H1 (cell line): Measurements from ENCODE around the gene CCNY. TPM values are rescaled to one million over a fixed set of nuclear protein-coding genes. Genes with fewer than 3 reads are reported as not detected.

Source experiments
- CTCF ChIA-PET: fragments of 300-600 bp; sonication (Branson Sonifier 250); formaldehyde crosslinking; loops from one replicate; lab custom pipeline; 2021; ENCODE audit not compliant: partially characterized antibody; lab: Charles Lee
- POLR2A ChIA-PET: fragments of 300-600 bp; sonication (Branson Sonifier 250); formaldehyde crosslinking; loops from one replicate; lab custom pipeline; 2021; ENCODE audit warnings: inconsistent platforms; ENCODE audit not compliant: partially characterized antibody; lab: Charles Lee
- DNase-seq, 2 experiments: peaks; one replicate each; pipeline versions ENCODE4 v3.0.0 to v3.0.0-alpha.2; 2010 to 2022; ENCODE audit warnings: low spot score in 2 of 2, low read depth in 1 of 2, mixed read lengths in 1 of 2
- FAIRE-seq: peaks from 2 replicates; lab custom pipeline; 2011; peaks lifted over from hg19 to GRCh38; lab: Jason Lieb, UNC
- H2AFZ ChIP-seq: 2 replicates; pipeline ENCODE4 v1.8.1; 2012; ENCODE audit warnings: low read length, inconsistent platforms
- H2AK5ac ChIP-seq: 2 replicates; pipeline ENCODE4 v1.6.1; 2013; ENCODE audit warnings: low read depth, low read length
- H2BK120ac ChIP-seq: replicated peaks from 2 replicates; pipeline ENCODE3; 2013; ENCODE audit warnings: low read depth, low read length, inconsistent platforms
- H2BK12ac ChIP-seq: 2 replicates; pipeline ENCODE4 v1.6.1; 2013; ENCODE audit warnings: low read depth, low read length
- H2BK15ac ChIP-seq: 2 replicates; pipeline ENCODE4 v1.6.1; 2013; ENCODE audit warnings: low read length
- H2BK20ac ChIP-seq: 2 replicates; pipeline ENCODE4 v1.6.1; 2013; ENCODE audit warnings: low read length
- H2BK5ac ChIP-seq: 2 replicates; pipeline ENCODE4 v1.6.1; 2013; ENCODE audit warnings: low read depth, low read length
- H3K14ac ChIP-seq: 2 replicates; pipeline ENCODE4 v1.6.1; 2013; ENCODE audit warnings: inconsistent platforms; ENCODE audit not compliant: insufficient read length
- H3K18ac ChIP-seq: 2 replicates; pipeline ENCODE4 v1.6.1; 2013; ENCODE audit warnings: low read length; ENCODE audit errors: extremely low read depth
- H3K23ac ChIP-seq: 2 replicates; pipeline ENCODE4 v1.6.1; 2013; ENCODE audit warnings: inconsistent platforms; ENCODE audit not compliant: insufficient read length
- H3K23me2 ChIP-seq: 2 replicates; pipeline ENCODE4 v1.6.1; 2013; ENCODE audit warnings: low read depth, low read length
- H3K27ac ChIP-seq: 2 replicates; pipeline ENCODE4 v1.6.1; 2011; ENCODE audit warnings: low read depth, low read length, inconsistent platforms
- H3K27me3 ChIP-seq, 4 experiments: replicated peaks in 1 of 4; 1 replicate in 1 of 4; 2 replicates in 3 of 4; pipeline versions ENCODE4 v1.6.1 to v1.8.1; 2011 to 2013; ENCODE audit warnings: low read length in 3 of 4, mild to moderate bottlenecking in 3 of 4, inconsistent platforms in 2 of 4, mixed read lengths in 2 of 4, moderate library complexity in 1 of 4; ENCODE audit not compliant: control insufficient read depth in 3 of 4, insufficient read depth in 3 of 4; ENCODE audit errors: extremely low read depth in 1 of 4
- H3K36me3 ChIP-seq, 4 experiments: 2 replicates each; pipeline versions ENCODE4 v1.6.1 to v1.8.1; 2011 to 2013; ENCODE audit warnings: mild to moderate bottlenecking in 4 of 4, low read length in 3 of 4, moderate library complexity in 2 of 4, control low read depth in 1 of 4, inconsistent platforms in 1 of 4; ENCODE audit not compliant: insufficient read depth in 4 of 4, control insufficient read depth in 2 of 4
- H3K4ac ChIP-seq: replicated peaks from 2 replicates; pipeline ENCODE3; 2013; ENCODE audit warnings: low read length, low read depth, mixed read lengths, inconsistent platforms; ENCODE audit not compliant: insufficient read length
- H3K4me1 ChIP-seq, 4 experiments: replicated peaks in 1 of 4; 1 replicate in 1 of 4; 2 replicates in 3 of 4; pipeline versions ENCODE4 v1.6.1 to v1.8.1; 2011 to 2013; ENCODE audit warnings: low read length in 3 of 4, inconsistent platforms in 2 of 4, mixed read lengths in 1 of 4; ENCODE audit not compliant: insufficient read depth in 4 of 4, control insufficient read depth in 3 of 4
- H3K4me2 ChIP-seq, 2 experiments: 2 replicates each; pipeline versions ENCODE4 v1.6.1 to v1.8.1; 2011 to 2013; ENCODE audit warnings: low read depth in 2 of 2, low read length in 2 of 2, control low read depth in 1 of 2, inconsistent platforms in 1 of 2, mild to moderate bottlenecking in 1 of 2; ENCODE audit not compliant: insufficient read depth in 1 of 2
- H3K4me3 ChIP-seq, 4 experiments: fragments of 200-600, 300-600 bp in 1 of 4; sonication (generic), shearing (Covaris generic), sonication (Bioruptor Twin) in 1 of 4; 2 replicates each; pipeline versions ENCODE4 v1.5.1 to v1.8.1; 2011 to 2016; ENCODE audit warnings: low read length in 4 of 4, low read depth in 3 of 4, control low read depth in 2 of 4, inconsistent platforms in 2 of 4, mild to moderate bottlenecking in 2 of 4, mixed read lengths in 1 of 4, moderate library complexity in 1 of 4; ENCODE audit not compliant: insufficient read depth in 2 of 4; ENCODE audit errors: extremely low read depth in 1 of 4
- H3K56ac ChIP-seq: replicated peaks from 2 replicates; pipeline ENCODE3; 2013; ENCODE audit warnings: low read depth, mild to moderate bottlenecking, mixed read lengths, low read length, inconsistent platforms; ENCODE audit not compliant: insufficient read length
- H3K79me1 ChIP-seq: 2 replicates; pipeline ENCODE4 v1.6.1; 2013; ENCODE audit warnings: low read depth, low read length, control low read depth
- H3K79me2 ChIP-seq, 2 experiments: 2 replicates each; pipeline versions ENCODE4 v1.6.1 to v1.8.1; 2012 to 2013; ENCODE audit warnings: low read length in 2 of 2, mild to moderate bottlenecking in 2 of 2, inconsistent platforms in 1 of 2; ENCODE audit not compliant: insufficient read depth in 2 of 2, control insufficient read depth in 1 of 2
- H3K9ac ChIP-seq, 4 experiments: replicated peaks in 1 of 4; 1 replicate in 1 of 4; 2 replicates in 3 of 4; pipeline versions ENCODE4 v1.6.1 to v1.8.1; 2011 to 2013; ENCODE audit warnings: low read depth in 3 of 4, low read length in 3 of 4, control low read depth in 2 of 4, mild to moderate bottlenecking in 2 of 4, moderate library complexity in 2 of 4, inconsistent platforms in 1 of 4; ENCODE audit errors: extremely low read depth in 1 of 4
- H3K9me3 ChIP-seq, 2 experiments: 2 replicates each; pipeline versions ENCODE4 v1.6.1 to v1.8.1; 2012 to 2013; ENCODE audit warnings: mild to moderate bottlenecking in 2 of 2, moderate library complexity in 2 of 2, control low read depth in 1 of 2, inconsistent platforms in 1 of 2, low read depth in 1 of 2, low read length in 1 of 2, mixed read lengths in 1 of 2; ENCODE audit not compliant: insufficient read depth in 2 of 2
- H4K20me1 ChIP-seq, 2 experiments: replicated peaks in 1 of 2; 2 replicates each; pipeline versions ENCODE3 to v1.8.1; 2011 to 2013; ENCODE audit warnings: inconsistent platforms in 2 of 2, low read length in 2 of 2, mild to moderate bottlenecking in 1 of 2; ENCODE audit not compliant: insufficient read depth in 2 of 2, control insufficient read depth in 1 of 2
- H4K5ac ChIP-seq: 2 replicates; pipeline ENCODE4 v1.6.1; 2013; ENCODE audit warnings: low read length, low read depth, mixed read lengths, inconsistent platforms; ENCODE audit not compliant: insufficient read length
- H4K8ac ChIP-seq: 2 replicates; pipeline ENCODE4 v1.8.0; 2013; ENCODE audit warnings: mild to moderate bottlenecking, moderate library complexity, low read length, inconsistent platforms; ENCODE audit not compliant: insufficient read depth; ENCODE audit errors: extremely low read depth
- H4K91ac ChIP-seq: replicated peaks from 2 replicates; pipeline ENCODE3; 2013; ENCODE audit warnings: low read length, mixed read lengths, inconsistent platforms; ENCODE audit not compliant: insufficient read length
- BACH1 ChIP-seq: IDR thresholded peaks from 2 replicates; pipeline ENCODE4 v1.6.1; 2012; ENCODE audit warnings: low read length, improper control_type of control experiment
- BCL11A ChIP-seq, 2 experiments: IDR thresholded peaks; one replicate each; pipeline ENCODE4 v1.6.1; 2011; ENCODE audit warnings: low read depth in 2 of 2, low read length in 2 of 2, mild to moderate bottlenecking in 2 of 2
- KDM5A ChIP-seq: fragments of 200-600 bp; IDR thresholded peaks from 2 replicates; pipeline ENCODE4 v1.7.1; 2012; ENCODE audit warnings: mild to moderate bottlenecking, low read length, inconsistent platforms, mixed read lengths
- POU5F1 ChIP-seq: IDR thresholded peaks from 2 replicates; pipeline ENCODE4 v1.6.1; 2011; ENCODE audit warnings: low read depth, mild to moderate bottlenecking, low read length, moderate library complexity
- WGBS, 2 experiments: shearing (Covaris generic) in 1 of 2; methylation state at CpG; one replicate each; pipeline versions ENCODE4 v1.1.6 to v1.1.7; 2013 to 2015; ENCODE audit warnings: low lambda C conversion rate in 2 of 2, mixed read lengths in 2 of 2, inconsistent platforms in 1 of 2, low coverage in 1 of 2, missing lambda C conversion rate in 1 of 2; ENCODE audit not compliant: insufficient replicate concordance in 2 of 2, insufficient coverage in 1 of 2, insufficient read length in 1 of 2; ENCODE audit errors: extremely low coverage in 1 of 2, missing lambda C conversion rate in 1 of 2; 5-methylcytosine and 5-hydroxymethylcytosine counted together
- polyA plus RNA-seq, 7 experiments: library from polyadenylated mRNA; depleted of rRNA in 3 of 7; stranded (reverse) in 5 of 7; unstranded in 2 of 7; fragments of >200 nt in 5 of 7; fragments of 200-250 nt in 2 of 7; gene quantifications; 1 replicate in 5 of 7; 2 replicates in 1 of 7; 4 replicates in 1 of 7; pipeline versions ENCODE4 v1.2.1 to v1.2.3, GENCODE V29; 2011 to 2013; ENCODE audit warnings: missing spikeins in 2 of 7, mixed read lengths in 2 of 7
- total RNA-seq: library from RNA; stranded (reverse); fragmentation: NEBNext Ultra II Directional; extraction: Animal tissue kit (Norgen Biotek cat#: 25700); gene quantifications from 2 replicates; pipeline ENCODE4 v1.2.1, GENCODE V29; 2021

CCNY gene
- total and polyA plus RNA-seq, 2 of the 8 experiments (the other 6 are each of a cell fraction or from before 2014, with no cell fraction given) = 25.3 to 68.2 TPM

DNA sequence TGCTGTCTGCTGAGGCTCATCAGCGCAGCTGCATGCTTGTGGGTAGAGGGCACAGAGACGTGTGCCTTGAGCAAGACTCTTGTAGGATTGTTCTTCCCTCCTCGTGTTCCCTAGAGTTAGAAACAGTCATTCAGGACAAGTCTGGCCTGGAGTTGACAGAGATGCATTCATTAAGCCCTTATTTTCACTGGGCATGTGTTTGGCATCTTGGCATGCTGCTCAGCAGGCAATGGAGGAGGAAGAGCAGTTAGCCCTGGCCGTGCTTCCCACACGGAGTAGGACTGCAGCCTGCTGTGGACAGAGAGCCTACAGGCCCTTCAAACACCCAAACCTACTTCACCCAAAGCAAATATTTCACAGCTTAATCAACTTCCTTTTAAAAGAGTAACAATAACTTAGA, 195.8 kb downstream of the CCNY start:
- Histone ChIP-seq H2BK20ac (no peak overlapping the region), H3K23ac (no peak overlapping the region), H3K9me3 (peaks cover 2 to 5% of the 10 kb centered on the region in 2 experiments; a peak in 1 of 4 replicates), H2BK15ac (no peak overlapping the region), H3K79me2 (no peaks in the 10 kb centered on the region), H2BK12ac (no peak overlapping the region), H4K8ac (no peak overlapping the region), H3K23me2 (no peaks in the 10 kb centered on the region), H3K56ac (no peak overlapping the region), H3K4me3 (no peak overlapping the region), H2AK5ac (no peak overlapping the region), H3K9ac (no peak overlapping the region), H2AFZ (no peak overlapping the region), H4K20me1 (no peaks in the 10 kb centered on the region), H3K79me1 (no peaks in the 10 kb centered on the region), H3K27me3 (no peaks in the 10 kb centered on the region), H2BK5ac (no peak overlapping the region), H3K14ac (no peak overlapping the region), H3K4me2 (no peak overlapping the region), H3K18ac (no peak overlapping the region), H3K36me3 (peaks cover 0 to 11% (median 4%) of the 10 kb centered on the region in 4 experiments; a peak in 7 of 8 replicates), H4K5ac (no peak overlapping the region), H4K91ac (no peak overlapping the region), H3K4ac (no peak overlapping the region), H2BK120ac (no peak overlapping the region), H3K27ac (no peak overlapping the region), H3K4me1 (peaks cover 0 to 2% (median 0%) of the 10 kb centered on the region in 4 experiments; a peak in 1 of 7 replicates)
- FAIRE-seq = no peak
- CTCF ChIA-PET = interaction anchor here (1.4 to 1.9 kb wide), 3 partner anchors 10 to 14 kb away, joined by 3 to 4 read pairs (median 4); no protein-coding TSS in a partner anchor
- 86% methylated on average over 5 of the region's 5 CpGs; no CpG with 5 or more reads in 1 of the 2 experiments for WGBS, 2 experiments
- no peak for DNase-seq
- POLR2A ChIA-PET = interaction anchor here (0.9 kb wide), 1 partner anchor 160 kb away, joined by 4 read pairs; no protein-coding TSS in a partner anchor
- TF ChIP-seq POU5F1 = no peak
- no peak for TF ChIP-seq BACH1
- no peak for TF ChIP-seq KDM5A
- TF ChIP-seq BCL11A (IDR thresholded peaks at IDR 0.05; ENCODE audit: low read depth in 2 of 2, low read length in 2 of 2) = no peak
